ENCODE measurements around the gene SPATA6.
"Not testable (repeated sequence)": the region's sequence is repeated elsewhere in the genome, so short reads cannot be mapped to it uniquely, and the experiment has no call there.

SPATA6 gene

DNA sequence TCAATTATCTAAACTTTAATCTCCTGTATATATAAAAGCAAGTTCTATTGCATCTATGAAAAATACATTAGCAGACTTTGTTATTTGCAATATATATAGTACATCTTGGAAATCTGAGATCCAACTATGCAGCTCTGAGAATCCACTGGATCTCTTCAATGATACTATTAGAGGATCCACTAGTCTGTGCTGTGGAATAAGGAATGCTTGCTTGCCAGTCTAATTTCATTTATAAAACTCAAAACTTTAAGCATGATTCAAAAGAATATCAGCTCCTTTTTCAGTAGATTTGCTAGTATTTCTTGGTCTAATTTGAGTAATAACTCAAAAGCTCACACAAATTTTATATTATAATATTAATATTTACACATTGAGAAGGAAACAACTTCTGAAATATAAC lies 115.1 kb downstream of the SPATA6 start:
- DNase-seq (ENCODE audit: low spot score) = no peak

DNA sequence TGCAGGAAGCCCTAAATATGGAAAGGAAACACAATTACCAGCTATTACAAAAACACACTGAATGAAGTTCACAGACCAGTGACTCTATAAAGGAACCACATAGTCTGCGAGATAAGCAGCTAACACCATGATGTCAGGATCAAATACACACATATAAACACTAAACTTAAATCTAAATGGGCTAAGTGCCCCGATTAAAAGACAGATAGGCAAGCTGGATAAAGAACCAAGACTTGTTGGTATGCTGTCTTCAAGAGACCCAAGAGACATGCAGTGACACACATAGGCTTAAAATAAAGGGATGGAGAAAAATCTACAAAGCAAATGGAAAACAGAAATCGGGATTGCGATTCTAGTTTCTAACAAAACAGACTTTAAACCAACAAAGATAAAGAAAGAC lies 127.6 kb downstream of the SPATA6 start:
- DNase-seq (ENCODE audit: low spot score) = no peak

DNA sequence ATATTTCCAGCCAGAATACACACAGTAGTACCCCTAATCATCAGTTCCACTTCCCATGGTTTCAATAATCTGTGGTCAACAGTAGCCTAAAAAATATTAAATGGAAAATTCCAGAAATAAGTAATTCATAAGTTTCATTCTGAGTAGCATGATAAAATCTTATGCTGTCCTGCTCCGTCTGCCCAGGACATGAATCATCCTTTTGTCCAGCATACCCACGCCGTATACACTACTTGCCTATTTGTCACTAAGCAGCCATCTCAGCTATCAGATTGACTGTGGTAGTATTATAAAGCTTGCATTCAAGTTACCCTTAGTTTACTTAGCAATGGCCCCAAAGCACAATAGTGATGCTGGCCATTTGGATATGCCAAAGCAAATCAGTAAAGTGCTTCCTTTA lies 130.8 kb downstream of the SPATA6 start:
- DNase-seq (ENCODE audit: low spot score) = no peak

DNA sequence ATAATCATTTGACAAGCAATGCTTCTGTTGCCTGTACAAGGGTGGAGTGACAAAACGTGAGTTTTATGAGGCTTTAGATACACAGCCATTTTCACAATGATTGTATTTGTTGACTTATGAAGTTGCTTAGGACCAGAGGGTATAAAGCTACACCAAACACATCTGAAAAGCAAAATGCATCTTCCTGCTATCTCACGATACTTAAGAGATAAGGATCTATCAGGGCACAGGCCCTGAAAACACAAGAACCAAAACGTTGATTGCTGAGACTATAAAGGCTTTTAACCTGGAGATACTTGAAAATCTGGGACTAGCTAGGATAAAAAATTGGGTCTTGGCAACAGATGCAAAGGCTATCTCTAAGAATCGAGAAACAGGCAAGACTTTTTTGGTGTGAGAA lies 133.7 kb downstream of the SPATA6 start:
- DNase-seq (ENCODE audit: low spot score) = no peak

DNA sequence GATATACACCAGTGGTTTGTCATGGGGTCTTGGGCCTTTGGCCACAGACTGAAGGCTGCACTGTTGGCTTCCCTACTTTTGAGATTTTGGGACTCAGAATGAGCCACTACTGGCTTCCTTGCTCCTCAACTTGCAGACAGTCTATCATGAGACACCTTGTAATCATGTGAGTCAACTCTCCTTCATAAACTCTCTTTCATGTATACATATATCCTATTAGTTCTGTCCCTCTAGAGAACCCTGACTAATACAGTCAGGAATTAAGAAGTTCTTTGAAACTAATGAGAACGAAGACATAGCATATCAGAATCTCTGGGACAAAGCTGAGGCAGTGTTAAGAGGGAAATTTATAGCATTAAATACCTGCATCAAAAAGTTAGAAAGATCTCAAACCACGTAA lies 138.7 kb downstream of the SPATA6 start:
- DNase-seq (ENCODE audit: low spot score) = no peak

DNA sequence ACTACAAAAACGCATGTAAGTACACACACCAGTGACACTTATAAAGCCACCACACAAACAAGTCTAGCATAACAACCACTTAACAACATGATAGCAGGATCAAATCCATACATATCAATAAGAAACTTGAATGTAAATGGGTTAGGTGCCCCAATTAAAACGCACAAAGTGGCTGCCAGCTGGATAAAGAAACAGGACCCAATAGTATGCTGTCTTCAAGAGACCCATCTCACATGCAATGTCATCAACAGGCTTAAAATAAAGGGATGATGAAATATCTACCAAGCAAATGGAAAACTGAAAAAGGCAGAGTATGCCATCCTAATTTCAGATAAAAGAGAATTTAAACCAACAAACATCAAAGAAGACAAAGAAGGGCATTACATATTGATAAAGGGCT lies 139.9 kb downstream of the SPATA6 start:
- no peak for DNase-seq (ENCODE audit: low spot score)

DNA sequence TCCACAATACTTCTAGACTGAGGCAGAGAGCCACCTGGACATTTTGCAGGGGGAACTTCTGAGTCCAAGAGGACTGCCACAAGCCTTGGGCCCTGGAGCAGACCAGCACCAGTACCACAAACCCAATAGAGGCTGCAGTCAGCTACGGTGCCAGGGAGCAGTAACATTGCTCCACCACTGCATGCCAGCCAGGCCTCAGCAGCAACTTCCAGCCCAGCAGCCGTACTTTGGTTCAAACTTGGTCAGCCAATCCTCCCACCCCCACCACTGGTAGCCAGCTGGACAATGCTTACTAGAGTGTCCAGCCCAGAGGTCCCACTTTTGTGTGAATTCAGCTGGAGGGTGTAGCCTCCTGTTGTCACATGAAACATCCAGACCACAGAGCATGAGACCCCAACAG lies 142.1 kb downstream of the SPATA6 start:
- no peak for DNase-seq (ENCODE audit: low spot score)

DNA sequence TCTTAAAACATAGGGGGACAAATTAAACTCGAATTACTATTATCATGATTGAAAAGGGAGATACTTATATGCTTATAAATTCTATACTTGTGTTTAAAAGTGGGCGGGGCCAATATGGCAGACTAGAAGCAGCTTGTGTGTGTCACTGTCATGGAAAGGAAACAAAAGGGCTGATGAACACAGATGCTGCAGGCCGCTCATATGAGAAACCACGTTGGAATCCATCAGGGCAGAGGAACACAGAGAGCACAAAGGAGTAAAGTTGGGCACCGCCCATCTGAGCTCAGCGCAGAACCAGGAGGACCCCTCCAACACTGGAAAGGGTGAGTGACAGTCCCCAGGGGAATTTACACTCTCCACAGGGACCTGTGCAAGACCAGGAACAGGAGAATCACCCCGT lies 142.5 kb downstream of the SPATA6 start:
- no peak for DNase-seq (ENCODE audit: low spot score)

DNA sequence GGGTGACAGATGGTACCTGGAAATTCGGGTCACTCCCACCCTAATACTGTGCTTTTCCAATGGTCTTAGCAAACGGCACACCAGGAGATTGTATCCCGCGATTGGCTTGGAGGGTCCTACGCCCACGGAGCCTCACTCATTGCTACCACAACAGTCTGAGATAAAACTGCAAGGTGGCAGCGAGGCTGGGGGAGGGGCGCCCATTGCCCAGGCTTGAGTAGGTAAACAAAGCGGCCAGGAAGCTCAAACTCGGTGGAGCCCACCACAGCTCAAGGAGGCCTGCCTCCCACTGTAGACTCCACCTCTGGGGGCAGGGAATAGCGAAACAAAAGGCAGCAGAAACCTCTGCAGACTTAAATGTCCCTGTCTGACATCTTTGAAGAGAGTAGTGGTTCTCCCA lies 160.2 kb downstream of the SPATA6 start:
- not testable (repeated sequence) for DNase-seq (ENCODE audit: low spot score)

DNA sequence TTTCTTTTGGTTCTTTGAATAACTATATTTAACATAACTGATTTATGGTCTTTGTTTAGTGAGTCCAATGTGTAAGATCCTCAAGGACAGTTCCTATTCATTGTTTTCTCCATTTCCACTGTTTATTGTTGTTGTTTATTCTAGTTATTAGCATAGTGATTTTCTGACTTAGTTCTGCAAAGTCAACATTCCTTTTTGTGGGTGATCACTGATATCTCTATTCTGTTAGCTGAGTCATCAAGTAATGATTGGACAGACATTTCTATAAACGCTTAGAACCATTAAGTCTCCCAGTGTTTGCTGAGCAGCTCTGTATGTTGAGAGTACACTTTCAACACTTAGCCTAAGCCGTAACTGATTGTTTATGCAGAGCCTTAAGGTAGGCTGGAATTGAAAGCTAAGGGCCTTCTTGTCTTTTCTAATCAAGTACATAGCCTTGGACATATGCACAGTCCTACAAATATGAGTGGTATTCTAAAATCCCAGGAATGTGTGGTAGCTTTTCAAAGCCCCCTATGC lies 162.4 kb downstream of the SPATA6 start:
- no peak for DNase-seq (ENCODE audit: low spot score)

DNA sequence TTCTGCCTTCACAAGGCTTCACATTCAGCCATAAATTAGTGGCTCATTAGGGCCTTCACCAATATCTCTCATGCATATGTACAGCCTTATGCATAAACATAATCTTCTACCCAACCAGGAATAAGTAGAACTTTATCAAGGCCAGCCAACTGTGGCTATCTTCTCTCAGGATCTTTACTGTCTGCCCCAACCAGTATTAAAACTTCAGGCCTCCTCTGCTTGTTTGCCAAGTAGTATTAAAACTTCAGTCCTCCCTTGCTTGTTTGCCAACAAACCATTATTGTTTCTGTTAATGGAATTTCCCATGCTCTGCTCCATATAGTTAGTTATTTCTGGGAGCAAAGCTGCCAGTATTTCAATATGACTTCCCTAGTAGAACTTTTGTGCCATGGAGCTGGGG lies 169.4 kb downstream of the SPATA6 start:
- DNase-seq (ENCODE audit: low spot score) = no peak

DNA sequence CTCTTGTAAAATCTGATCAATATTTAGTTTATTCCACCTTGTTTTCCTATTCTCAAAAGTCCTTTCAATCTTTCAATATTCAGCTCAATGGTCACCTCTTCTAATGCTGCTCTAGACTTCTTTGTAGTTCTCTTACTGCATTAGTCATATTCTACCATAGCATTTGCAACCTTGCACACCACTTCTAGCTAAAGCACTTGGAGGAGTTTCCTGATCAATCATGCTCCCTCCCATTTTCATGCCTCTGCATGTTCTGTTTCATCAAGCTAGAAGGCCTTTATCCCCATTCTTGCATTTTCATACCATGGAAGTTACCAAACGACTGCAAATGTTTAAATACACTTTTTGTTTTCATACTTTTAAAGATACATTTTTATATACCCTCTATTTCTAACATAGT lies 177.3 kb downstream of the SPATA6 start:
- no peak for DNase-seq (ENCODE audit: low spot score)

DNA sequence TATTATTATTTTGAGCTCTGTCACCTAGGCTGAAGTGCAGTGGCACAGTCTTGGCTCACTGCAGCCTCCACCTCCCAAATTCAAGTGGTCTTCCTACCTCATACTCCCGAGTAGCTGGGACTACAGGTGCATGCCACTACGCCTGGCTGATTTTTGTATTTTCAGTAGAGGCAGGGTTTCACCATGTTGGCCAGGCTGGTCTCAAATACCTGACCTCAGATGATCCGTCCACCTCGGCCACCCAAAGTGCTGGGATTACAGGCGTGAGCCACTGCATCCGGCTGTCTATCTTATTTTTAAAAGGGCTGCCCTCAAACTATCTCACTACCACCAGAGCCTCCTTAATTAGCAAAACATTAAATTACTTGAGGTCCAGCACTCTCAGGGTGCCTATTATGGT lies 177.9 kb downstream of the SPATA6 start:
- not testable (repeated sequence) for DNase-seq (ENCODE audit: low spot score)

DNA sequence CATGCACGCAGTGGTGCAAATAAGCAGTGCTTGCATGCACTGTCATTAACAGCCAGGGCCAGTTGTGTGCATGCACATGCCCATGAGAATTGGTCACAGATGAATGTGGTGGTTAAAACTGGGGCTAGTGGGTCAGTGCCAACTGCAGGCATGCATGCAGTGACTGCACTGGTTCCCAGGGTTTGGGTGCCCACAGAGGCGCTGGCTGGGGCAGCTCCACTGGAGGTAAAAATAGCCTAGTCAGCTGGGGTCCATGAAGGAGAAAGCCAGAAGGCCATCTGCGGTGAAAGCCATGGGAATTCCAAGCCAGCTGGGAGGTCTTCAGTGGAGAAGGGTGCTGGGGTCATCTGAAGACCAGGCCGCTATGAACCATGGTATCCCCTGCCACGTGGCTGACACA lies 179.3 kb downstream of the SPATA6 start:
- DNase-seq (ENCODE audit: low spot score) = no peak

DNA sequence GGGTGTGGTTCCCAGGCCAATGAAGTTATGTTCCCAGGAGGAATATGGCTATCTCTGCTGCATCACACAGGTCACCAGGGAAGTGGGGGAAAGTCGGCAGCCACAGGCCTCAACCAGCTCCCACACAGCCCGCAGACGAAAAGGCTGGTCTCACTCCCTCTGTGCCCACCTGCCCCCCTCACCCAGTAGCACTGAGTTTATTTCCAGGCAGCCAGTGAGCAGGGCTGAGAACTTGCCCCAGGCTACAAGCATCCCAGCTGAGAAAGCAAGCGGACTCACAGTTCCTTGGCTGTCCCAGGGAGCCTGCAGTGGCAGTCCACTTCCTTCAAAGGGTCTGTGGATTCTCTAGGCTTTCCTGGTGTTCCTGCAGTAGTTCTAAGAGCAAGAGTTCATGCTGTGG lies 180.6 kb downstream of the SPATA6 start:
- DNase-seq (ENCODE audit: low spot score) = no peak

DNA sequence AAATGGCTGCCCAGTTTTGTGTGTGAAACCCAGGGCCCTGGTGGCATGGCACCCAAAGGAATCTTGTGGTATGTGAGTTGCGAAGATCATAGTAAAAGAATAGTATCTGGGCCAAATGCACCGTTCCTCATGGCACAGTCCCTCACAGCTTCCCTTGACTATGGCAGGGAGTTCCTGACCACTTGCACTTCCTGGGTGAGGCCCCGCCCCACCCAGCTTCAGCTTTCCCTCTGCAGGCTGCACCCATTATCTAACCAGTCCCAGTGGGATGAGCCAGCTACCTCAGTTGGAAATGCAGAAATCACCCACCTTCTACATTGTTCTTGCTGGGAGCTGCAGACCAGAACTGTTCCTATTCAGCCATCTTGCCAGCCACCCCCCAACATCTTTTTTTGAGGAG lies 186.5 kb downstream of the SPATA6 start:
- no peak for DNase-seq (ENCODE audit: low spot score)

DNA sequence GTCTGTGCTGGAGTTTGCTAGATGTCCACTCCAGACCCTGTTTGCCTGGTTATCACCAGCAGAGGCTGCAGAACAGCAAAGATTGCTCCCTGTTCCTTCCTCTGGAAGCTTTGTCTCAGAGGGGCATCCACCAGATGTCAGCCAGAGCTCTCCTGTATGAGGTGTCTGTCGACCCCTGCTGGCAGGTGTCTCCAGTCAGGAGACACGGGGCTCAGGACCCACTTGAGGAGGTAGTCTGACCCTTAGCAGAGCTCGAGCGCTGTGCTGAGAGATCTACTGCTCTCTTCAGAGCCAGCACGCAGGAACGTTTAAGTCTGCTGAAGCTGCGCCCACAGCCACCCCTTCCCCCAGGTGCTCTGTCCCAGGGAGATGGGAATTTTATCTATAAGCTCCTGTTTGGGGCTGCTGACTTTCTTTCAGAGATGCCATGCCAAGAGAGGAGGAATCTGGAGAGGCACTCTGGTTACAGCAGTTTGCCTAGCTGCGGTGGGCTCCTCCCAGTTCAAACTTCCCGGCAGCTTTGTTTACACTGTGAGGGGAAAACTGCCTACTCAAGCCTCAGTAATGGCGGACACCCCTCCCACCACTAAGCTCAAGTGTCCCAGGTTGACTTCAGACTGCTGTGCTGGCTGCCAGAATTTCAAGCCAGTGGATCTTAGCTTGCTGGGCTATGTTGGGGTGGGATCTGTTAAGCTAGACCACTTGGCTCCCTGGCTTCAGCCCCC lies 187.1 kb downstream of the SPATA6 start:
- DNase-seq (ENCODE audit: low spot score) = not testable (repeated sequence)

DNA sequence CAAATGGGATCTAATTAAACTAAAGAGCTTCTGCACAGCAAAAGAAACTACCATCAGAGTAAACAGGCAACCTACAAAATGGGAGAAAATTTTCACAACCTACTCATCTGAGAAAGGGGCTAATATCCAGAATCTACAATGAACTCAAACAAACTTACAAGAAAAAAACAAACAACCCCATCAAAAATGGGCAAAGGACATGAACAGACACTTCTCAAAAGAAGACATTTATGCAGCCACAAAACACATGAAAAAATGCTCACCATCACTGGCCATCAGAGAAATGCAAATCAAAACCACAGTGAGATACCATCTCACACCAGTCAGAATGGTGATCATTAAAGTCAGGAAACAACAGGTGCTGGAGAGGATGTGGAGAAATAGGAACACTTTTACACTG lies 189.7 kb downstream of the SPATA6 start:
- DNase-seq (ENCODE audit: low spot score) = not testable (repeated sequence)

DNA sequence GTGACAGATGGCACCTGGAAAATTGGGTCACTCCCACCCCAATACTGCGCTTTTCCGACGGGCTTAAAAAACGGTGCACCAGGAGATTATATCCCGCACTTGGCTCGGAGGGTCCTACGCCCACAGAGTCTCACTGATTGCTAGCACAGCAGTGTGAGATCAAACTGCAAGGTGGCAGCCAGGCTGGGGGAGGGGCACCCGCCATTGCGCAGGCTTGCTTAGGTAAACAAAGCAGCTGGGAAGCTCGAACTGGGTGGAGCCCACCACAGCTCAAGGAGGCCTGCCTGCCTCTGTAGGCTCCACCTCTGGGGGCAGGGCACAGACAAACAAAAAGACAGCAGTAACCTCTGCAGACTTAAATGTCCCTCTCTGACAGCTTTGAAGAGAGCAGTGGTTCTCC lies 194.6 kb downstream of the SPATA6 start:
- DNase-seq (ENCODE audit: low spot score) = not testable (repeated sequence)

DNA sequence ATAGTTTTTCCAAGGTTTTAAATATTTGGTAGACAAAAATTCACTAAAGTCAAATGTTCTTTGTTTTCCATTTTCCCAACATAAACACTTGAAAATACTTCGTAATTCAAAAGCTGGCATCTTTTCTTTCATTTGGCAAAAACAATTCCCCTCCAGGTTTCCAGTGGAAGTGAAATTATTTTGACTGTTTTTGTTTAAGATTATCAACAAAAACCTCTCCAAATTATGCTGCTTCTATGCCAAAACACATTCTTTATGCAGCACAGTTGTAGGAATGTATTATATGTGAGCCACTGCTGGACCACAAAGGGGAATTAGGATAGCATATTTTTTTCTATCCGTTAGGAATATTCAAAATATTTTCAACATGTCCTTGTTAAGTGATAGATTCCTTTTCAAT lies 205.4 kb downstream of the SPATA6 start:
- no peak for DNase-seq (ENCODE audit: low spot score)

DNA sequence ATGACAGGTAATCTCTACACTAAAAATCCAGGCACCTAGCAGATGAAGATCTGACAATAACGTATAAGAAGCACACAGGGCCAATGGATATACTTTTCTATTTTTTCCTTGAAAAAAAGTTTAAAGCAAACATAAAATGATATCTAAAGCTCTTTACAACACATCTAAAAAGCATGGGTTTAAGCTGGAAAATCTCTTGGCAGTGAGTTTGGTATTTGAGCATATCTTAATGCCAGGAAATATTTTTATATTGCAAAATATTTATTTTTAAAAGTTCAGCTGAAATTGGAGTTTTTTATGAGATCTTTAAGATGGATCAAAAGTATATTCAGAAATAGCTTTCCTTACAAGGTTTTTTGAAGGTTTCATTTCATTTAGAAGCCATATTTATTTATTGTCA lies 209.0 kb downstream of the SPATA6 start:
- no peak for DNase-seq (ENCODE audit: low spot score)

DNA sequence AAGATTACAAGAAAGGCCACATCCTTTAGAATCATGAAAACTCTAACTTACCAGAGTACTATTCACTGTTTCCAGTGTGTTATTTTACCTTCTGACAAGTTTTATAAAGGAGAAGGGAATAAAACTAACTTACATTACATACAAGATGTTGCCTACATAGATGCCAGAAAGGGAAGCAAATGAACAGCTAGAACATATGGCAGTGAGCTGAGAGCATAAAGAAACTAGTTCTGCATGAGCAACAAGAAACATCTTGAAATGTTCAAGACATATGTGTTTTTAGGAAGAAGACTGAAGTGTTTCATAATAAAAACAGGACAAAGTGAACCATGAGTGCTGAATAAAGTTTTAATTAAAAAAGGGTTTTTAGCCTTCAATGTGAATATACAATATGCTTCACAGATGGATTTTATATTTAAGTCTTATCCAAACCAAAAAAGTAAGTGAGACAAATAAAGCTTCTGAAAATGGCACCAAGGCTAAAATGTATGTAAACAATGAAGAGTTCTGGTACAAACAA lies 210.1 kb downstream of the SPATA6 start:
- DNase-seq (ENCODE audit: low spot score) = no peak

DNA sequence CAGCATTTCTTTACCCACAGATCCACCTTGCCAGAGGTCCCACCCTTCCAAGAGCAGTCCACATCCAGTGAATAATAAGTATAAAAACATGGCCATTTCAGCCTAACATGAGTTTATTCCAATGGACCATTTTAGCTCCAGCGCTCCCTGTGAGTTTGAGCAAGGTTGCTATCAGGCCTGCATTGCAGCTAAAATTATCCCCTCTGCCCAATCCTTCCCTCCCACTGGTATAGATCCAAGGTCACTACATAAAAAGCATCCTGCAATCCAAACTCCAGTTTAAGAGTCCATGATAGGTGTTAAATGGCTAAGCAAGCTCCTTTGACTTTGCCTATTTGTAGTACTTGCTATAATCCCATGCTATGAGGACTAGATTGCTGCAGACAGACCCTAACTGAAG lies 213.9 kb downstream of the SPATA6 start:
- no peak for DNase-seq (ENCODE audit: low spot score)

DNA sequence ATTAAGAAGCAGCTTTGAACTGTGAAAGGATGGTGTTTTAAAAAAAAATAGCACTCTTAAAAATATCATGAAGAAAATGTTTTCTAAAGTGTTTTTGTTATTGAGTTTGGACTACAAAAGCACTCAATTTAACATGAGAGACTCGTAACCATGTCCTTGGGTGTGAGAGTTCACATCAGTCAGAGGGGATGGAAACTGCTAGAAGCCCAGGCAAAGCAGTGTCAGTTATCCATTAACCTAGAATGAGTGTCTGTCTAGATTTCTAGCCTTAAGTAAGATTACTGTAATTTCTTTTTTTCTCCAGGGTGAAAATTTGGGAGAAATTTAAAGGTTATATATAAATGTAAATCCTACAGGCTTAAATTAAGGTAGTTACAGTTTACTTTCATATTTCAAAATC lies 217.8 kb downstream of the SPATA6 start:
- no peak for DNase-seq (ENCODE audit: low spot score)
